PFSK-1 (cell line): ENCODE measurements around the gene PPP1R12B.

ENCODE experiments used
- FOXP2 ChIP-seq: optimal IDR thresholded peaks from 2 replicates; pipeline ENCODE3; 2011; ENCODE audit warnings: borderline replicate concordance, control low read depth, inconsistent platforms; ENCODE audit not compliant: insufficient read depth; ENCODE audit errors: extremely low read length, extremely low read depth
- POLR2AphosphoS5 ChIP-seq: IDR thresholded peaks from 2 replicates; pipeline ENCODE4 v1.6.1; 2012; ENCODE audit warnings: low read depth, mild to moderate bottlenecking, control low read depth, low read length, moderate library complexity
- SIN3A ChIP-seq: IDR thresholded peaks from 2 replicates; pipeline ENCODE4 v1.6.1; 2012; ENCODE audit warnings: mild to moderate bottlenecking, low read length, moderate library complexity, borderline replicate concordance; ENCODE audit not compliant: insufficient read depth
- TAF1 ChIP-seq: IDR thresholded peaks from 2 replicates; pipeline ENCODE4 v1.6.1; 2012; ENCODE audit warnings: low read length, control low read depth, borderline replicate concordance; ENCODE audit not compliant: insufficient read depth
- TF ChIP-seq, protein P1 (sequence below), 2 experiments: IDR thresholded peaks; 2 replicates each; pipeline versions ENCODE4 v1.6.1 to v1.8.0; 2011 to 2012; ENCODE audit warnings: low read depth in 2 of 2, low read length in 2 of 2, control low read depth in 1 of 2, inconsistent platforms in 1 of 2, mild to moderate bottlenecking in 1 of 2, moderate library complexity in 1 of 2; ENCODE audit not compliant: insufficient read depth in 1 of 2

DNA sequence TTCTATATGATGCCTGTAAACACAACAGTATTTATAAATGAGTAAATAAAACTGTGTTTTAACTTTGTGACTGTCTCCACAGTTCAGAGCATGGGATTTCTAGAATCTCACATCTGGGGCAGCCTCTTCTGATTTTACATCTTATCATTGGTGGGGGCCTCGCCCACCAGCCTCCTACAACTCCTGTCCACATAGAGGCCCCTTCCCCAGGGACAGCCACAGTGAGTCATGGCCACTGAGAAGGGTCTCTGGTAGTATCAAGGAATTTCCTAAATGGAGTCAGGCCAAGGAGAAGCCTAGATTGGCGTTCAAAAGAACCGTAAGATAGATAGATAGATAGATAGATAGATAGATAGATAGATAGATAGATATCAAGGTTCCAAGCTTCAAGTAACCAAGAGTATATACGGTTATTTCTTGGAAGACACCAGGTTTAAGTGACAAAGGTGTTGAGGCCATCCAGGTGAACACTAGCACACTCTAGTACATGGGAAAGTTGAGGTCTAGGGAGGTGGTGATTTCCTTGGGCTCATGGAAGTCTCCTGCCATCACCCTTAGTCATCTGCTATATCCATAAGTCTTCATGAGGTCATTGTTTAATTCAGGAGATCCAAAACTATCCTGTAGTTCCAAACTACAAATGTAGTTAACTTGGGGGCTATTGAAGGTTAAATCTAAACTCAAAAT, 240.1 kb downstream of the PPP1R12B start:
- no peak for TF ChIP-seq SIN3A
- TF ChIP-seq, protein P1, sequence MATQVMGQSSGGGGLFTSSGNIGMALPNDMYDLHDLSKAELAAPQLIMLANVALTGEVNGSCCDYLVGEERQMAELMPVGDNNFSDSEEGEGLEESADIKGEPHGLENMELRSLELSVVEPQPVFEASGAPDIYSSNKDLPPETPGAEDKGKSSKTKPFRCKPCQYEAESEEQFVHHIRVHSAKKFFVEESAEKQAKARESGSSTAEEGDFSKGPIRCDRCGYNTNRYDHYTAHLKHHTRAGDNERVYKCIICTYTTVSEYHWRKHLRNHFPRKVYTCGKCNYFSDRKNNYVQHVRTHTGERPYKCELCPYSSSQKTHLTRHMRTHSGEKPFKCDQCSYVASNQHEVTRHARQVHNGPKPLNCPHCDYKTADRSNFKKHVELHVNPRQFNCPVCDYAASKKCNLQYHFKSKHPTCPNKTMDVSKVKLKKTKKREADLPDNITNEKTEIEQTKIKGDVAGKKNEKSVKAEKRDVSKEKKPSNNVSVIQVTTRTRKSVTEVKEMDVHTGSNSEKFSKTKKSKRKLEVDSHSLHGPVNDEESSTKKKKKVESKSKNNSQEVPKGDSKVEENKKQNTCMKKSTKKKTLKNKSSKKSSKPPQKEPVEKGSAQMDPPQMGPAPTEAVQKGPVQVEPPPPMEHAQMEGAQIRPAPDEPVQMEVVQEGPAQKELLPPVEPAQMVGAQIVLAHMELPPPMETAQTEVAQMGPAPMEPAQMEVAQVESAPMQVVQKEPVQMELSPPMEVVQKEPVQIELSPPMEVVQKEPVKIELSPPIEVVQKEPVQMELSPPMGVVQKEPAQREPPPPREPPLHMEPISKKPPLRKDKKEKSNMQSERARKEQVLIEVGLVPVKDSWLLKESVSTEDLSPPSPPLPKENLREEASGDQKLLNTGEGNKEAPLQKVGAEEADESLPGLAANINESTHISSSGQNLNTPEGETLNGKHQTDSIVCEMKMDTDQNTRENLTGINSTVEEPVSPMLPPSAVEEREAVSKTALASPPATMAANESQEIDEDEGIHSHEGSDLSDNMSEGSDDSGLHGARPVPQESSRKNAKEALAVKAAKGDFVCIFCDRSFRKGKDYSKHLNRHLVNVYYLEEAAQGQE (IDR thresholded peaks at IDR 0.05; ENCODE audit: insufficient read depth in 1 of 2, low read depth in 2 of 2, low read length in 2 of 2): no peak
- TF ChIP-seq POLR2AphosphoS5: no peak
- no peak for TF ChIP-seq TAF1
- no peak for TF ChIP-seq FOXP2
